PC-9 (cell line): Measurements from ENCODE around the gene RMND5A. TPM values are rescaled to one million over a fixed set of nuclear protein-coding genes. Genes with fewer than 3 reads are reported as not detected.
A peak's percentile ranks its signal among the peaks of the same experiment; 100 is the strongest.

ENCODE experiments used
- BruUV-seq: library from RNA; stranded (reverse); fragments of 400-500 nt; replicated peaks from 2 replicates; lab custom pipeline; 2021; lab: Mats Ljungman, UMichigan
- CTCF ChIA-PET: fragments of 300-600 bp; sonication (Branson Sonifier 250); formaldehyde crosslinking; loops from one replicate; lab custom pipeline; 2022; ENCODE audit warnings: antibody characterized with exemption; lab: Charles Lee
- POLR2A ChIA-PET: fragments of 300-600 bp; sonication (Branson Sonifier 250); formaldehyde crosslinking; loops from one replicate; lab custom pipeline; 2022; ENCODE audit warnings: antibody characterized with exemption; ENCODE audit not compliant: unreplicated experiment; lab: Charles Lee
- DNase-seq, 2 experiments: peaks; one replicate each; pipeline versions ENCODE4 v3.0.0 to v3.0.0-alpha.2; 2015 to 2022; ENCODE audit warnings: mixed read lengths in 1 of 2
- H2AFZ ChIP-seq: fragments of 200-600 bp; sonication (generic); 2 replicates; pipeline ENCODE4 v1.8.1; 2017; ENCODE audit warnings: antibody characterized with exemption
- H3F3A ChIP-seq: fragments of 200-600 bp; sonication (generic); 2 replicates; pipeline ENCODE4 v1.8.1; 2017; ENCODE audit warnings: antibody characterized with exemption, mild to moderate bottlenecking, low read depth; ENCODE audit not compliant: insufficient read depth
- H3K27ac ChIP-seq: fragments of 200-600 bp; sonication (generic); 2 replicates; pipeline ENCODE4 v1.6.1; 2016; ENCODE audit warnings: mixed run types
- H3K27me3 ChIP-seq: fragments of 200-600 bp; sonication (generic); 2 replicates; pipeline ENCODE4 v1.6.1; 2016; ENCODE audit warnings: low read depth, mixed run types; ENCODE audit not compliant: insufficient read depth
- H3K36me3 ChIP-seq: fragments of 200-600 bp; sonication (generic); 2 replicates; pipeline ENCODE4 v1.6.1; 2016; ENCODE audit warnings: low read depth, mixed run types
- H3K4me1 ChIP-seq: fragments of 200-600 bp; sonication (generic); replicated peaks from 2 replicates; pipeline ENCODE4 v1.6.1; 2016; ENCODE audit warnings: mixed run types; ENCODE audit not compliant: insufficient read depth
- H3K4me2 ChIP-seq: fragments of 200-600 bp; sonication (generic); 2 replicates; pipeline ENCODE4 v1.6.1; 2017; ENCODE audit warnings: mixed run types
- H3K4me3 ChIP-seq: fragments of 200-600 bp; sonication (generic); 2 replicates; pipeline ENCODE4 v1.6.1; 2016; ENCODE audit warnings: mixed run types
- H3K79me2 ChIP-seq: fragments of 200-600 bp; sonication (generic); 2 replicates; pipeline ENCODE4 v1.6.1; 2017; ENCODE audit warnings: low read depth, mixed run types
- H3K9me2 ChIP-seq: fragments of 200-600 bp; sonication (generic); 2 replicates; pipeline ENCODE4 v1.8.1; 2017; ENCODE audit warnings: mild to moderate bottlenecking; ENCODE audit not compliant: insufficient read depth
- H3K9me3 ChIP-seq: fragments of 200-600 bp; sonication (generic); 2 replicates; pipeline ENCODE4 v1.8.1; 2016; ENCODE audit warnings: low read depth; ENCODE audit not compliant: insufficient read depth
- H4K20me1 ChIP-seq: fragments of 200-600 bp; sonication (generic); 2 replicates; pipeline ENCODE4 v1.8.1; 2017; ENCODE audit not compliant: insufficient read depth
- EZH2 ChIP-seq: fragments of 200-600 bp; sonication (generic); IDR thresholded peaks from 2 replicates; pipeline ENCODE4 v1.8.0; 2017; ENCODE audit warnings: antibody characterized with exemption, low read depth
- intact Hi-C: fragments of 100-400 bp; cut with micrococcal nuclease; formaldehyde crosslinking; loops from one replicate; pipeline ENCODE4 v1.10.0; 2022; ENCODE audit not compliant: unreplicated experiment
- total RNA-seq: library from RNA; stranded (reverse); gene quantifications from 2 replicates; pipeline ENCODE4 v1.2.3, GENCODE V29; 2021
- TF ChIP-seq, protein P1 (sequence below): fragments of 200-600 bp; sonication (generic); conservative IDR thresholded peaks from 2 replicates; pipeline ENCODE4 v1.6.1; 2017; ENCODE audit warnings: mixed run types, antibody characterized with exemption, mild to moderate bottlenecking, moderate library complexity

Gene RMND5A
- total RNA-seq, 1 experiment from 2014 or later: 39.3 TPM

DNA sequence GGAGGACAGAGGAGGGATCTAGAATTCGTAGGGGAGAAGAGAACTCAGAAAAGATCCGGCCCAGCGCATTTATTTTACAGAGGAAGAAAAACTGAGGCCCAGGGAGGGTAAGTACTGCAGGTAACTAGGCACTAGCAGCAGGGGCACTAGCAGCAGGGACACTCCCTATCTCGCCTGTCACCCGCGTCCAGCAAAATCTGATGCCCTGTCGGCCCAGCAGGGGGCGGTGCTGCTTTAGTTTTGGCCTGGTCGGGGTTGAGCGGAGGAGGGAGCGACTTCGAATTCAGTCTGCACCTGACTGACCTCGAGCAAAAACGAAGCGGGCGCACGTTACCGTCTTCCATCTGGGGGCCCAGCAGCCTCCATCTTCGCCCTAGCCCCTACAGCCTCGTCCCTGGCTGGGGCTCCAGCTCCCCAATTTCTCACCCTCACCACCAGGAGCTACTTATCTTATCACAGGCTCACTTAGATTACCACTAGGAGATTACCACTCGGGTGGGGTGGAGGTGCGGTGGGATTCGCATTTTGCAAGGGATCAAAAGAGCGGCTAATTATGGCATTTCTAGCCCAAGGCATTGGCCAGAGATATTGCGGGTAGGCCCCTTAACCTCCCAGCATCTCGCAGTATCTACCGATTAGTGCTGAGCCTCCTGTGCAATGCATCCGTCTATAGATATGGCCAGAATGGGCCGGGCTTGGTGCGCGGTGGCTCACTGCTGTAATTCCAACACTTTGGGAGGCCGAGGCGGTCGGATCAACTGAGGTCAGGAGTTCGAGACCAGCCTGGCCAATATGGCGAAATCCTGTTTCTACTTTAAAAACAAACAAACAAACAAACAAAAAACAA, 88.4 kb downstream of the RMND5A start:
- no peaks in the 10 kb centered on the region for H3K79me2 ChIP-seq
- TF ChIP-seq EZH2: no peak
- TF ChIP-seq, protein P1, sequence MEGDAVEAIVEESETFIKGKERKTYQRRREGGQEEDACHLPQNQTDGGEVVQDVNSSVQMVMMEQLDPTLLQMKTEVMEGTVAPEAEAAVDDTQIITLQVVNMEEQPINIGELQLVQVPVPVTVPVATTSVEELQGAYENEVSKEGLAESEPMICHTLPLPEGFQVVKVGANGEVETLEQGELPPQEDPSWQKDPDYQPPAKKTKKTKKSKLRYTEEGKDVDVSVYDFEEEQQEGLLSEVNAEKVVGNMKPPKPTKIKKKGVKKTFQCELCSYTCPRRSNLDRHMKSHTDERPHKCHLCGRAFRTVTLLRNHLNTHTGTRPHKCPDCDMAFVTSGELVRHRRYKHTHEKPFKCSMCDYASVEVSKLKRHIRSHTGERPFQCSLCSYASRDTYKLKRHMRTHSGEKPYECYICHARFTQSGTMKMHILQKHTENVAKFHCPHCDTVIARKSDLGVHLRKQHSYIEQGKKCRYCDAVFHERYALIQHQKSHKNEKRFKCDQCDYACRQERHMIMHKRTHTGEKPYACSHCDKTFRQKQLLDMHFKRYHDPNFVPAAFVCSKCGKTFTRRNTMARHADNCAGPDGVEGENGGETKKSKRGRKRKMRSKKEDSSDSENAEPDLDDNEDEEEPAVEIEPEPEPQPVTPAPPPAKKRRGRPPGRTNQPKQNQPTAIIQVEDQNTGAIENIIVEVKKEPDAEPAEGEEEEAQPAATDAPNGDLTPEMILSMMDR: peak; percentile 94
- no peaks in the 10 kb centered on the region for H3K9me3 ChIP-seq
- H2AFZ ChIP-seq: peak overlapping the region; percentile 95
- H3K4me2 ChIP-seq: peak overlapping the region; percentile 100
- H3K36me3 ChIP-seq: no peaks in the 10 kb centered on the region
- peak; percentile 81 to 93 for DNase-seq
- BruUV-seq: no TSS peak
- no peak overlapping the region for H3K27ac ChIP-seq
- POLR2A ChIA-PET: no interaction called here
- H3K4me3 ChIP-seq: peak overlapping the region; percentile 71
- H3K27me3 ChIP-seq: no peaks in the 10 kb centered on the region
- H3F3A ChIP-seq: no peaks in the 10 kb centered on the region
- intact Hi-C loops: loop anchor here (5.0 kb wide), 1 partner anchor 1249 kb away; the partner anchor contains the start of gene KRCC1
- H3K9me2 ChIP-seq: no peaks in the 10 kb centered on the region
- peaks cover 7% of the 10 kb centered on the region; the same call in 1 of the 2 replicates for H3K4me1 ChIP-seq
- CTCF ChIA-PET: no interaction called here
- no peaks in the 10 kb centered on the region for H4K20me1 ChIP-seq

DNA sequence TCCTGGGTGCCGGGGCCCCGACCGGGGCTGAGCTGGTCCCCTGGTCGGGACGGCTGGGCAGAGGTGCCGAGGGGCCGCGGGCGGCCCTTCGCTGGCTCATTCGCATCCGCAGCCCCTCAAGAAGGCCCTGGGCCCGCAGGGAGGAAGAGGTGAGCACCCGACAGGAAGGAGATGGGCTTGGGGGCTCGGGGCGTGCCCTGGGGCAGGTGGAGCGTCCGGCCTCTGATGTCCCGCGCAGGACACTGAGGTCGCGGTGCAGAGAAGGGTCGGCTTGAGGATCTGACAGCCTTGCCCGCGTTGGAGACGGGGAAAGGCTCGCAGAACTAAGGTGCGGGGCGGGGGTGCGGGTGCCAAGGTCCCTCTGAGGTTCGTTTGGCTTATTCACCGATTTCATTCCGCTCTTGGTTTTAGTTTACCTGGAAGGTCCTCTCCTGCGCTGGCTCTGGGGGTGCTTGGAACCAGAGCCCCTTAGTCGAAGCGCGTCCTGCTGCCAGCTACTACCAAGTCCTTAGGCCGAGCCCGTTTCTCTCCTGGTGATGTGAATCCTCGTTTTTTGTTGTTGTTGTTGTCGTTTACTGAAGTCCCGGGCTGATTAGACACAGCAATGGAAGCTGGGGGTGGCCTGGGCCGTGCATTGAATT, 89.5 kb downstream of the RMND5A start:
- no peak overlapping the region for H3K4me3 ChIP-seq
- H3K9me3 ChIP-seq: no peaks in the 10 kb centered on the region
- no peaks in the 10 kb centered on the region for H3F3A ChIP-seq
- TF ChIP-seq, protein P1: no peak
- no peak for TF ChIP-seq EZH2
- H3K4me1 ChIP-seq: peaks cover 7% of the 10 kb centered on the region; the same call in 1 of the 2 replicates
- H3K27me3 ChIP-seq: no peaks in the 10 kb centered on the region
- no peaks in the 10 kb centered on the region for H4K20me1 ChIP-seq
- BruUV-seq: no TSS peak
- no peaks in the 10 kb centered on the region for H3K79me2 ChIP-seq
- POLR2A ChIA-PET: no interaction called here
- no peaks in the 10 kb centered on the region for H3K36me3 ChIP-seq
- DNase-seq: no peak
- H3K9me2 ChIP-seq: no peaks in the 10 kb centered on the region
- no peak overlapping the region for H2AFZ ChIP-seq
- no peak overlapping the region for H3K27ac ChIP-seq
- no peak overlapping the region for H3K4me2 ChIP-seq
- CTCF ChIA-PET: interaction anchor here (0.6 kb wide), 1 partner anchor 40 kb away, joined by 3 read pairs; no protein-coding TSS in a partner anchor
- intact Hi-C loops: loop anchor here (5.0 kb wide), 1 partner anchor 1248 kb away; the partner anchor contains the start of gene KRCC1

DNA sequence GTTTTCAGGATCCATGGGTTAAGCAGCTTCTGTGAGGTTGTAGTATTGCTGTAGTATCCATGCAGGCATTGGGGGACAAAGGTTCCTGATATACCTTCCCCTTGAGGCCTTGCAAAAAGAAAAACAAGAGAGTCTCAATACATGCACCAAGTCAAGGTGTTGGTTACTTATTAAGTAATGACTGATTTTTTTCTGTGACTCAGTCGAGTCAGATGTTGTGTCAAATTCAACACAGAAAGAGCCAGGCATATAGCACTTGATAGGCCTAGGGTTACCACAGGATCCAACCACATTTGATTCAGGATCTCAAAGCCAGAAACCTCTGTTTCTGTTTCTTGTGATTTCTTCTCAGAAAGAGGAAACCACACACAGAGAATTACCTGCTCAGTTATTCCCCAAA, 95.5 kb downstream of the RMND5A start:
- intact Hi-C loops: no loop called here
- ChIA-PET POLR2A (interaction anchor here (0.6 kb wide), 1 partner anchor 46 kb away, joined by 3 read pairs; no protein-coding TSS in a partner anchor), CTCF (no interaction called here)
- no TSS peak for BruUV-seq
- Histone ChIP-seq H2AFZ (no peak overlapping the region), H3K4me2 (no peak overlapping the region), H3K79me2 (no peaks in the 10 kb centered on the region), H3K9me2 (no peaks in the 10 kb centered on the region), H4K20me1 (no peaks in the 10 kb centered on the region), H3K36me3 (no peaks in the 10 kb centered on the region), H3K4me1 (no peaks in the 10 kb centered on the region), H3K9me3 (no peaks in the 10 kb centered on the region), H3K27ac (no peak overlapping the region), H3K27me3 (no peaks in the 10 kb centered on the region), H3K4me3 (no peak overlapping the region), H3F3A (no peaks in the 10 kb centered on the region; the same call in 1 of the 2 replicates)
- TF ChIP-seq, protein P1: no peak
- no peak for TF ChIP-seq EZH2
- DNase-seq: no peak
